NCI-H1048 (cell line): ENCODE data around the gene CHD6.

ENCODE experiments used
- DNase-seq: peaks from one replicate; lab custom pipeline; 2025; lab: John Stamatoyannopoulos, UW

CHD6 gene, protein sequence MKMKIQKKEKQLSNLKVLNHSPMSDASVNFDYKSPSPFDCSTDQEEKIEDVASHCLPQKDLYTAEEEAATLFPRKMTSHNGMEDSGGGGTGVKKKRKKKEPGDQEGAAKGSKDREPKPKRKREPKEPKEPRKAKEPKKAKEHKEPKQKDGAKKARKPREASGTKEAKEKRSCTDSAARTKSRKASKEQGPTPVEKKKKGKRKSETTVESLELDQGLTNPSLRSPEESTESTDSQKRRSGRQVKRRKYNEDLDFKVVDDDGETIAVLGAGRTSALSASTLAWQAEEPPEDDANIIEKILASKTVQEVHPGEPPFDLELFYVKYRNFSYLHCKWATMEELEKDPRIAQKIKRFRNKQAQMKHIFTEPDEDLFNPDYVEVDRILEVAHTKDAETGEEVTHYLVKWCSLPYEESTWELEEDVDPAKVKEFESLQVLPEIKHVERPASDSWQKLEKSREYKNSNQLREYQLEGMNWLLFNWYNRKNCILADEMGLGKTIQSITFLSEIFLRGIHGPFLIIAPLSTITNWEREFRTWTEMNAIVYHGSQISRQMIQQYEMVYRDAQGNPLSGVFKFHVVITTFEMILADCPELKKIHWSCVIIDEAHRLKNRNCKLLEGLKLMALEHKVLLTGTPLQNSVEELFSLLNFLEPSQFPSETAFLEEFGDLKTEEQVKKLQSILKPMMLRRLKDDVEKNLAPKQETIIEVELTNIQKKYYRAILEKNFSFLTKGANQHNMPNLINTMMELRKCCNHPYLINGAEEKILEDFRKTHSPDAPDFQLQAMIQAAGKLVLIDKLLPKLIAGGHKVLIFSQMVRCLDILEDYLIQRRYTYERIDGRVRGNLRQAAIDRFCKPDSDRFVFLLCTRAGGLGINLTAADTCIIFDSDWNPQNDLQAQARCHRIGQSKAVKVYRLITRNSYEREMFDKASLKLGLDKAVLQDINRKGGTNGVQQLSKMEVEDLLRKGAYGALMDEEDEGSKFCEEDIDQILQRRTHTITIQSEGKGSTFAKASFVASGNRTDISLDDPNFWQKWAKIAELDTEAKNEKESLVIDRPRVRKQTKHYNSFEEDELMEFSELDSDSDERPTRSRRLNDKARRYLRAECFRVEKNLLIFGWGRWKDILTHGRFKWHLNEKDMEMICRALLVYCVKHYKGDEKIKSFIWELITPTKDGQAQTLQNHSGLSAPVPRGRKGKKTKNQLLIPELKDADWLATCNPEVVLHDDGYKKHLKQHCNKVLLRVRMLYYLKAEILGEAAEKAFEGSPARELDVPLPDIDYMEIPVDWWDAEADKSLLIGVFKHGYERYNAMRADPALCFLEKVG (N-terminal part only)

DNA sequence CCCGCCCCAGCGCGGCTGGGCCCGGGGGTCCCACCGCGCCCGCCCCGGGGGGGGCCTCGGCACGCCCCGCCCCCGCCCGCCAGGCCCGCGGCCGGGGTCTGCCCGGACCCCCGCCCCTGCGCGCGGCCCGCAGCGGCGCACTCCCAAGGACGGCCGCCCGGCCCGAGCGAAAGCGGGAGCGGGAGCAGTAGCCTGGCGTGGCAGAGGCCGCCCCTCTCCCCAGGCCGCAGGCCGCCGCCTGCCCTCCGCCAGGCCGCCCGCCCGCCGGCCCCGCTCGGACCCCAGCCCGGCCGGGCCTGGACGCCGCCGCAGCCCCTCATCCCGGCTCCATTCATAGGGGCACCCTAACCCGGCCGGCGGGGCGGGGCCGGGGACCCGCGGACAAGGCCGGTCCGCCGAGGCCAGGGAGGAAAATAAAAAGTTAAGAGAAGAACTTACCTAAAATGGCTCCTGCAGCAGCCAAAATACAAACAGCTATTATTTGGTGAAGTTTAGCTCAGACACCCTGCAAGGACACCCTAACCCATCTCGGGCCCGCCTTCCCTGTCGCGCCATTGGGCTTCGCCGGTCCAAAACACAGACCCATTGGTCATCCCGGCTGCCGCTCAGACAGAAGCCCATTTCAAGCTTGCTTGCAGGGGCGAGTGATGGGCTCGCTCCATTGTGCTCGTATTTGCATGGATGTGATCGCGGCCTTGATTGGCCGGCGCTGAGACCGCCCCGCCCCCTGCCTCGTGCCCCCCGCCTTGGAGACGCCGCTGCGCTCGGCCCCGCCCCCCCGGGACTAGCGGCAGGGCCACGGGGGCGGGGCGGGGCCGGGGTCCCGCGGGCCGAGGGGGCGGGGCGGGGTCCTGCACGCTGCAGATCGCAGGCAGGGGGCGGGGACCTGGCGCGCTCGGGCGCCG, at the start of gene CHD6:
Gene CHD6 (minus strand): TSS at position 476 of the 905 bp plus-strand sequence. CDS start 67,040 bp downstream, outside the sequence.
- DNase-seq: peak; percentile 97

DNA sequence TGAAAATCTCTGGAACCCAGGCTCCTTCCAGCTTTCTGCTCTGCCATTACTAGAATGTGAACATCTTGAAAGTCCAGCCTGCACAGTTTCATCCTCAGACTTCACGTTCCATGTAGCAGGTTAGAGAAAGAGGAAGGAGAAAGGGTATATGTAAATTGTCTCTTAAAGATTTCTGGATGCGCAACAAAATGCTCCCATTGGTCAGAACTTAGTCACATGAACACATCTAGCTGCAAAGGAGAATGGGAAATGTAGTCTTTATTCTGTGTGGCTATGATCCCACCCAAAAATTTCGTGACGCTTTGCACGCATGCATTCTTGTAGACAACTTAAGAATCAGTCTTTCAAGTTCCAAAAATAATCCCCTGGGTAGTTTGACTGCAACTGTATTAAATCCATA, 46.4 kb upstream of the CHD6 start:
- DNase-seq: no peak

DNA sequence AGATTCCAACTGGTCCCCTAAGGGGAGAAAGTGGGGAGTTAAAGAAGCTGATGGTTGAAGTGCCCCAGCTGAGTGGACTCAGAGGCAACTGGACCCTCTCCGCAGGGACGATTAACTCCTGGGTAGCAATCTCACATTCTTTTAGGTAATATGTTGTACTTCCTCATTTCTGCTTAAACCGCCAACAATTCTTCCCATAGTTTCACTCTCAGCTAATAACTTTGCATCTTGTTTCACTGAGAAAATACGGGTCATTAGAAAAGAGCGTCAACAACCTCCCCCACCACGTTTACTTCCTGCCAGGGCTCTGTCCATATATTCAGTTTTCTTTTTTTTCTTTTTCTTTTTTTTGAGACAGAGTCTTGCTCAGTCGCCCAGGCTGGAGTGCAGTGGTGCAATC, 39.5 kb upstream of the CHD6 start:
- no peak for DNase-seq

DNA sequence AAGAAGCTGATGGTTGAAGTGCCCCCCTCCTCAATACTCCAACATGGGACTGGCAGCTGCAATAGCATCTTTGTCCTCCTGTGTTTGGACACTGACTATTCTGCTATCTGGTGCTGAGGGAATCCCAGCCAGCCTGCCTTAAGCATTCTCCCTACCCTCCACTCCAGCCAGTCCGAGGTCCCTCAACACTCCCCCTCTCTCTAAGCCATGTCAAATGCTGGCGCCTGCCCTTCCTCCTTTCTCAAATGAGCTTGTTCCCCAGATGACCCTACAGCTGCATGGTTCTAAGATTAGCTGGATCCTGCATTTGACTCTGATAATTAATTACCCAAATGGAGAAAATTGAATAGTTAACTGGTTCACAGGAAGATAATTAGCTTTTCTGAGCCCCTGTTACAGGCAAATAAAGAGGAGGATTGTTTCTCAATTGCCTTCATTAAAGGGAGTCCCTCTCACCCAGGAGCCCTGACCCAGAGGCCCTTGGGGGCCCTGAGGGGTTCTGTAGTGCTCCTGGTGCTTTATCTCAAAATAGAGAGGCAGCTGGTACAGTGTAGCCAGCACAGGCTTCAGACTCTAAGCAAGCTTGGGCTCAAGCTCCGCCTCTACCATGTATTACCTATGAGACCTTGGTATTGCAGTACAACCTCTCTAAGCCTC, 37.9 kb upstream of the CHD6 start:
- DNase-seq: no peak

DNA sequence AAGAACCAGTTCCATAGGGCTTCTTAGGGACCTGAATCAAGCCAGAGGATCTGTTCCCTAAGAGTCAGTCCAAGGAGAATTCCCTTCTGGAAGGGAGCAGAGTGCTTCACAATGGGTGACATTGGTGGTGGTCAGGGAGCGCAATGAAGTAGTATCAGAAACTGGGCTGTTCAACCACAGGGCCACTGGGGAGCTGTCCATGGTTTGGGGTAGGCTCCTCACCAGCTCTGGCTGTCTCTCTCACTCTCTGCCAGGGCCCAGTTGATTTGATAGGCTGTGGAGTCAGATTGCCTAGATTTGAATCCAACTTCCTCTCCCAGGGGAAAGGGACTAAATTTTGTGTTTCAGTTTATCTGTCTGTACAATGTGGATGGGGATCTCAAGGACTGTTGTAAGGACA, 36.7 kb upstream of the CHD6 start:
- DNase-seq: no peak

DNA sequence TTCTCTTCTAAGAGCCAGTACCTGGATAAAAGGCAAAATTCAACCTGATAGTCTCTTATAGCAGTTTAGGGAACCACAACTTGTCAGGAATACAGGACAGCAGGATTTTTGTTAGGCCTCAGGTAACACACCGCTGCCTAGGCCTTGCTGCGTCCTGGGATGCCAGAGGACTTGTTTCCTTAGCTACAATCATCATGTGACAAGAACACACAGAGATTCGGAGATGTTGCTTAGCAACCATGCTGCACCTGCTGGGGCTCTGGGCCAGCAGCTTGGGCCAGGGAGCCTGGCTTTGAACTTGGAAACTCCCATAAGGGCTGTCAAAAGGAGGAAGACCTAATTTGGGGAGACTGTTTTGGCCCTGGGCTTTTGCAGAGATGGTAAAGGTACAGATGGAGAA, 36.1 kb upstream of the CHD6 start:
- no peak for DNase-seq

DNA sequence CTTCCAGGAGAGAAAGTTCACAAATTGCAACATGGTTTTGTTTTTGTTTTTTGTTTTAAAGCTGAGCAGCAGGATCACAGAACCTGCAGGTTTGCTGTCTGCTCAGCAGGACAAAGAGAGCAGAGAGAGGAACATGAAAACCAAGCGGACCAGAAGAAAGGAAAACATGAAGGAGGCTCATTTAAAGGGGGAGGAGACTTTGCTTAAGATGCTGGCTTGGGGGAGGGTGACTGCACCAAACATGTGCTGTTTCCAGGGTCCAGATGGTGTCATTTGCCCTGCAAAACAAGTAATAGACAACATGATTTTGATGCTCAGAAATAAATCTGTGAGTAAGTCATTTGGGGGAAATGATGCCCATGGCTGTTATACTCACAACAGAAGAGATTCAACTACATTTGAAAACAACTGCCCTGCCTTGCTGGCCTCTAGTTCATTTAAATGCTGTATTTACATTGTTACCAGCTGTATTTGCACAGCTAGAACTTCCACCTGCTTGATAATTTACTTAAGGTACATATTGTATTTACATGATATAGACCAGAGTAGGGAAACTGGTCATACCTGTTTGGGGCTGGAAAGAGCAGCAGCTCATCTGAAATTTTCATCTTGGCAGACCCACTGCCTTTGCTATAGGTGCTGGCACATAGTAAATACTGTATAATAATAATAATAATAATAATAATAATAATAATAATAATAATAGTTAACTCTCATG, 32.2 kb upstream of the CHD6 start:
- peak; percentile 53 for DNase-seq

DNA sequence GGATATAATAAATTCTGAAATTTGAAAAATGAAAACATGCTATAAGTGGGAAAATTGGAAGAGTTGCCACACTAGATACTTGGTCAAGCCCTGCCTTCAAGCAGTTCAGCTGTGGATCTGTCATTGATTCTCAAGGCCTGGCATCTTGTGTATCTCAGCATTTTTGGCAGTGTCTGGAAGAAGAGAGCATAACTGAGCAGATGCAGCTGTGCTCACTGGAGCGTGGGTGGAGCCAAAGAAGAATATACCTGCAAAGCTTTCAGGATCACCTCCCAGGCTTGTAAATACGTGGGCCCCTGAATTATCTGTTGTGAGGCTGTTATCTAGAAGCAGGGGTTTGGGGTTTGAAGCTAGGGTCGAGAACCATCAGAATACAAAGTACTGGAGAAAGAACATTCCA, 31.3 kb upstream of the CHD6 start:
- no peak for DNase-seq

DNA sequence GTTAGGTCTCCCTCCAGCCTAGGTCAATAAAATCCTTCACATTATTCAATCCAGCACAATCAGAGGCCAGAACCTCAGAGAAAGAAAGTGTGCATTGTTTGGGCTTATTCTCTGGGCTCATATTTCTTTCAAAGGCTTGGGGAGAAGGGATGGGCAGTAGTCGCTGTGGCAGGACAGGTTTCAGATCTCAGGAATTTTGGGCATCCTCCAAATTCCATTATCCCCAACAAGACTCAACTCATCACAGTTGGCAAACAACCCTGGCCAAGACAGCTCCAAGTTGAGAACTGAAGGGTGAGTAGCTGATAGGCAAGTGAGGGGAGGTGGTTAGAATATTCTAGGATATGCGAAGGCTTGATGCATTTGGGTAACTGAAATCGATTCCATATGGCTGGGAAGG, 27.2 kb upstream of the CHD6 start:
- no peak for DNase-seq

DNA sequence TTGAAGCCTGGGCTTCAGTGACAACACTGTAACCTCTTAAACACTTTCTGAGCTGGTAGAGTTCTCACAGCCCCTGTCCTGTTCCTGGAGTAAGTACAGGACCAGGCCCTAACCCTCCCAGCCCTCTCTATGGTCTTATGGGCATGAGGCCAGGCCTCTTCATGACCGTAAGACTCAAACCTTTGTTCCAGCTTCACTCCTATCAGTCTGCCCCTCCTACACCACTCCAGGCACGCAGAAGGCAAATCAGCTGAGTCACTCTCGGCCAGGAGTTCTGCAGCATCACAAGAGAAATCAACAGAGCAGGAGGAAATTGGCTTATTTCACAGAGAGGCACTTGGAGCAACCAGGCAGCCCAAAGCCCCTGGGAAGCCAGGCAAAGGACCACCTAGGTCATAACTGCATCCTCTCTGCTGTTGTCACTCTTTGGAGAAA, 25.3 kb upstream of the CHD6 start:
- no peak for DNase-seq

DNA sequence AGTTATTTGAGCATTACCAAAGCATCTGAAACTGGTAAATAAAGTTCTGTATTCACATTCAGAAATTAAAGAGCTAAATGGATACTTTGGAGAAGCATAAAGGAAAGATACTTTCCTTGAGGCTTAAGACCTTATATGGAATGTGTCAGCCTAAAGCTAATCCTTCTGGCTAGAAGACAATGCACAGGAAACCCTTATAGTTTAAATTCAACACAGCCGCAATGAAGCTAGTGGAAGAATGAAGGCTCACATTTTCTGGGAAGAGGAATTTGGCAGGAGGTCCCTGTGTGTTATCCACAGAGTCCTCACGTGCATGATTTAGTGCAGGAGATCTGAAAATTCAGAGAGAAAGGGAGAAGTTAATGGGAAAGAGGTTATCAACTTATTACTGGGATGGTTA, 21.5 kb upstream of the CHD6 start:
- no peak for DNase-seq

DNA sequence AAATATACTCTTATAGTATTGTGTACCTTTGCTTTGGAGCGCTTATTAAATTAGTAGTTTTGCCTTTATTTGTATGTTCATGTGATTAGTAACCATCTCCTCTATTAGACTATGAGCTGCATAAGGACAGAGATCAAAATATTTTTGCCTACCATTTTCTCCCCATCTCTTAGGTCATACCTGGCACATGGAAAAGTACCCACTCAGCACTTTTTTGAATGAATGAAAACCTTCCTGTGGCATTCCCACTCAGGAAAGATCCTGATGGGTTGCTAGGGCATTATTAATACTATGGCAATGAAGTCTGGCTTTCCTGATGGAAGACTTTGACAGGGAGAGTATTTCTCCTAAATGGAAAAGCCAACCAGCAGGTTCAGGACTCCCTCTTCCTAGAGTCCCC, 20.3 kb upstream of the CHD6 start:
- DNase-seq: no peak

DNA sequence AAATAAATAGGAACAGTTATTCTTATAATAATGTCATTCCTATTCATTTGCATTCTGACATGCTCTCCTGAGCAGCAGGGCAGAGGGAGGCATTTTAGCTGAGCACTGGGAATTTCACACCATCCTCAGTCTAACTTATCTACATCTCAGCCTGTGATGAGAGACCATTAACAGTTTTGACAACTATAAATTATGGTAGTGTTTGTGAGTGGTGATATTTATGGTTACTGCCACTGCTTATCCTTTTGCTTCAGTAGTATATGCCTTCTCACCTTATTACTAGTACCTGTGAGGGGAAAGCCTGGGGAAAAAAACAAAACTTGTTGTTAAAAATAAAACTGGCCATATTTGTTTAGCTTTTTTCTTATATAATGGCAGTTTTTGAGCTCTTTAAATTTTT, 17.0 kb upstream of the CHD6 start:
- no peak for DNase-seq

DNA sequence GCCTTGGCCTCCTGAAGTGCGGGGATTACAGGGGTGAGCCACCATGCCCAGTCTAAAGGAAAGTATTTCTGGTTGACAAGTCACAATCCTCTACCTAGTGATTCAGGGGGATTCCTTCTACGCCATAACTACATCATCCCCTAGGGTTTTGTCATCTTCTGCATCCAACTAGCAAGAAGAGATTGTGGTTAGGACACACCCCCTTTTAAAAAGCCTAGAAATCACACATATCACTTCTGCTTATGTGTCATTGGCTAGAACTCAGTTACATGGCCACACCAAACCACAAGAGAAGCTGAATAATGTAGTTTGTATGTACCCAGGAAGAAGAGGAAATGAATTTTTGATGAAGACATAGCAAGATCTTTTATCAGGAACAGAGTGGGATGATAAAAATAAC, 14.7 kb upstream of the CHD6 start:
- no peak for DNase-seq

DNA sequence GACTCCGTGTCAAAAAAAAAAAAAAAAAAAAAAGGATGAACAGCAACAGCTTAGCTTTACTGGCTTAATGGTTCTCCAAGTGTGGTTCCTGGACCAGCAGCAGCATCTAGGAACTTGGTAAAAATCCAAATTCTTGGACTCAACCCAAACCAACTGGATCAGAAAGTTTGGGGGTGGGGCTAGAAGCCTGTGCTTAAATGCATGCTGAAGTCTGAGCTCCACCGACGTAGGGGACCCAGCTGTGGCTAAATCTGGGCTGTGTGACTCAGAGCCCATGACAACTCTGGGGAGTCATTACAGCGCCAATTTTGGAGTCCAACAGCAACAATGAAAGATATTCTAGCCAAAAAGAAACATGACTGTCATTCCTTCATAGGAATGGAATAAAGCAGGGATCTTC, 13.6 kb upstream of the CHD6 start:
- DNase-seq: no peak

DNA sequence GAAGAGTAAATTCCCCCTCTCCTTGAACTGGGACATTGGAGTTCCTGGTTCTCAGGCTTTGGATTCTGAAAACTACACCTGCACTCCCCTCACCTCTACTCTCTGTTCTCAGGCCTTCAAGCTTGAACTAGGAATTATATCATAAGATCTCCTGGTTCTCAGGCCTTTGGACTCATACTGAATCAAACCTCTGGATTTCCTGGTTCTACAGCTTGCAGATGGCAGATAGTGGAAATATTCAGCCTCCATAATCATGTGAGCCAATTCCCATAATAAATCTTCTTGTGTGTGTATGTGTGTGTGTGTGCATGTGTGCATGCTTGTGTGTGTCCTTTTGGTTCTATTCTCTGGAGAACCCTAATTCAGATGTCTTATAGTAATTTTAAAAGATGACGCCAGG, 12.7 kb upstream of the CHD6 start:
- DNase-seq: no peak

DNA sequence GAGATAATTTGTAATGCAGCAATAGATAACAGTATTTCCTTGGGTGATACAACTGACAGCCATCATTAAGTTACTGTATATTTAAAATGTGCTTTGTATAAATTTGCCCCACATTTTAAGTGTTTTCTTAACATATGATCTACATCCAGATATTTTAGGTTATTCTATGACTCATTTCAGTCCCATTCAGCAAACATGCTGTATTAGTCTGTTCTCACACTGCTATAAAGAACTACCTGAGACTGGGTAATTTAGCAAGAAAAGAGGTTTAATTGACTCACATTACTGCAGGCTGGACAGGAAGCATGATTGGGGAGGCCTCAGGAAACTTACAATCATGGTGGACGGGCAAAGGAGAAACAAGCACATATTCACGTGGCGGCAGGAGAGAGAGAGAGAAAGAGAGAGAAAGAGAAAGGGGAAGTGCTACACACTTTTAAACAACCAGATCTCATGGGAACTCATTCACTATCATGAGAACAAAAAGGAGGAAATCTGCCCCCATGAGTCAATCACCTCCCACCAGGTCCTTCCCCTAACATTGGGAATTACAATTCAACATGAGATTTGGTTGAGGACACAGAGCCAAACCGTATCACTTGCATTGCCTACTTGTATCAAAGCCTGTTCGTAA, 9.6 kb upstream of the CHD6 start:
- DNase-seq: no peak

DNA sequence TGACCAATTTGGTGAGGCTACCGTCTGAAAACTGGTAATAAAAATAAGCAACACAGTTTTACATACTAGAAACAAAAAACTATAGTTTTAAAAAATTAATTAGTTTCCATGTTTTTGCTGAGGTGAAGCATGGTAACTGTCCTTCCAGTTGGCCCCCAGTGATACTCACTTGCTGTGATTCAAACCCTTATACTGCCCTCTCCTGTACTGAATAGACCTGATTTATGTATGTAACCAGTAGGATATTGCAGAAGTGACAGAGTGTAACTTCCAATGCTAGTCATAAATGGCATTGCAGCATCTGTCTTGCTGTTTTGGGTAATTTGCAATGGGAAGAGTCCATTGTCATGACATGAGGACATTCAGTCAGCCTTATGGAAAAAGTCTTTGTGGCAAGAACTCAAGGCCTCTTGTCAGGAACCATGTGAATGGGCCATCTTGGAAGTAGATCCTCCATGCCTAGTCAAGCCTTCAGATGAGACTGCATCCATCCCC, 8.9 kb upstream of the CHD6 start:
- DNase-seq: no peak

DNA sequence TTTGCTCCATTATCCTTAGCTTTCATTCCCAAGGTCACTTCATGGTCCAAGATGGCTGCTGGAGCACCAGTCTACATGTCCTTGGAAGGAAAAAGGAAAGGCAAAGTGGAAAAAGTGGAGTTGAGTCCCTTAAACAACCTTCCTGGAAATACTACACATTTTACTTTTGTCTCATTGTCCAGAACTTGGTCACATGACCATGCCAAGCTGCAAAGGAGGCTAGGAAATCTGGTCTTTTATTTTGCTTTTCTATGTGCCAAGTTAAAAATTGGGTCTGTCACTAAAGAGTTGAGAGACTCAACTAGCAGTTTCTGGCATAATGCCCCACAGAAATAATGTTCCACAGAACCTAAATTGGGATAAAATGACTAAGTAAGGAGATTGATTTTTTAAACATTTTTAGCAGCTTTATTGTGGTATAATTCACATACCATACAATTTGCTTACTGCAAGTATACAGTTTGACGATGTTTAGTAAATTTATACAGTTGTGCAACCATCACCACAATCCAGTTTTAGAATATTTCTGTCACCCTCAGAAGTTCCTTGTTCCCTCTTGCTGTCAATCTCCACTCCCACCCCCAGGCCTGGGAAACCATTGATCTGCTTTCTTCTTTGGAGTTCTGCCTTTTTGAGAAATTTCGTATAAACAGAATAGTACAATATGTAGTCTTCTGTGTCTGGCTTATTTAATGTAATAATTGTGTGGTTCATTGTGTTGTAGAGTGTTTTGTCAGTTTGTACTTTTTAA, 5.6 kb upstream of the CHD6 start:
- DNase-seq: no peak
